Transverse colon (tissue), 4 donors: ENCODE measurements around the gene CARD10.
"Not testable (repeated sequence)": the region's sequence is repeated elsewhere in the genome, so short reads cannot be mapped to it uniquely, and the experiment has no call there.

Experiments
- CTCF ChIP-seq, 5 experiments: fragments of 200-600 bp in 3 of 5; fragments of 450-650 bp in 2 of 5; sonication (generic) in 3 of 5; IDR thresholded peaks; 1 replicate in 2 of 5; 2 replicates in 3 of 5; pipeline ENCODE4 v1.5.1; 2016 to 2017; ENCODE audit warnings: antibody characterized with exemption in 5 of 5, inconsistent platforms in 3 of 5, mild to moderate bottlenecking in 2 of 5, moderate library complexity in 1 of 5
- EP300 ChIP-seq: sonication (generic); formaldehyde crosslinking; IDR thresholded peaks from one replicate; pipeline ENCODE4 v1.6.1; 2017; ENCODE audit warnings: antibody characterized with exemption, low read depth
- POLR2A ChIP-seq: fragments of 450-650 bp; IDR thresholded peaks from one replicate; pipeline ENCODE4 v1.6.1; 2016; ENCODE audit warnings: antibody characterized with exemption, mild to moderate bottlenecking, moderate library complexity
- POLR2AphosphoS5 ChIP-seq, 3 donors: sonication (generic); formaldehyde crosslinking; IDR thresholded peaks; one replicate each; pipeline ENCODE4 v1.6.1; 2016; ENCODE audit warnings: antibody characterized with exemption in 3 of 3

DNA sequence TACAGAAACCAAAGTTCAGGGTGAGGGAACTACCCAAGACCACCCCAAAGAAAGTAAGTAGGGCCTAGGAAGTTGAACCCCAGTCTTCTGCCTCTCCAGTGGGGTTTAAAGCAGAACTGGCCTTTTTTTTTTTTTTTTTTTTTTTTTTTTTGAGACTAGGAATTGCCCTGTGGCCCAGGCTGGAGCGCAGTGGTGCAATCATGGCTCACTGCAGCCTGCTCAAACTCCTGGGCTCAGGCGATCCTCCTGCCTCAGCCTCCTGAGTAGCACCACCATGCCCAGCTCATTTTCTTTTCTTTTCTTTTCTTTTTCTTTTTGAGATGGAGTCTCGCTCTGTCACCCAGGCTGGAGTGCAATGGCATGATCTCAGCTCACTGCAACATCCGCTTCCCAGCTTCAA is 23.2 kb upstream of the CARD10 start:
- not testable (repeated sequence) for TF ChIP-seq POLR2A; CTCF (IDR thresholded peaks at IDR 0.05); POLR2AphosphoS5 (IDR thresholded peaks at IDR 0.05); EP300
